Hepatocyte (in vitro differentiated cells): Measurements from ENCODE around the gene NBEAL1. TPM values are rescaled to one million over a fixed set of nuclear protein-coding genes. Genes with fewer than 3 reads are reported as not detected.

Source experiments
- DNase-seq: peaks from one replicate; pipeline ENCODE4 v3.0.0-alpha.2; 2016; ENCODE audit warnings: low spot score
- H2AFZ ChIP-seq: fragments of 200-600 bp; sonication (generic); 2 replicates; pipeline ENCODE4 v1.6.0; 2016; ENCODE audit warnings: antibody characterized with exemption, mild to moderate bottlenecking
- H3K27ac ChIP-seq: fragments of 200-600 bp; sonication (generic); 2 replicates; pipeline ENCODE4 v1.5.1; 2016; ENCODE audit warnings: mild to moderate bottlenecking
- H3K27me3 ChIP-seq: fragments of 200-600 bp; sonication (generic); 2 replicates; pipeline ENCODE4 v1.6.1; 2016
- H3K36me3 ChIP-seq: fragments of 200-600 bp; sonication (generic); replicated peaks from 2 replicates; pipeline ENCODE4 v1.5.1; 2016; ENCODE audit warnings: low read depth; ENCODE audit not compliant: insufficient read depth
- H3K4me1 ChIP-seq: fragments of 200-600 bp; sonication (generic); 2 replicates; pipeline ENCODE4 v1.5.1; 2016; ENCODE audit warnings: mild to moderate bottlenecking, moderate library complexity; ENCODE audit not compliant: insufficient read depth
- H3K4me2 ChIP-seq: fragments of 200-600 bp; sonication (generic); 2 replicates; pipeline ENCODE4 v1.6.0; 2016
- H3K4me3 ChIP-seq: fragments of 200-600 bp; sonication (generic); 2 replicates; pipeline ENCODE4 v1.5.1; 2016; ENCODE audit warnings: mild to moderate bottlenecking
- H3K79me2 ChIP-seq: fragments of 200-600 bp; sonication (generic); 2 replicates; pipeline ENCODE4 v1.6.0; 2017; ENCODE audit warnings: mild to moderate bottlenecking
- H3K9me2 ChIP-seq: fragments of 200-600 bp; sonication (generic); replicated peaks from 2 replicates; pipeline ENCODE4 v1.6.0; 2017; ENCODE audit warnings: mild to moderate bottlenecking; ENCODE audit not compliant: insufficient read depth
- H3K9me3 ChIP-seq: fragments of 200-600 bp; sonication (generic); 2 replicates; pipeline ENCODE4 v1.5.1; 2016; ENCODE audit warnings: low read depth, mild to moderate bottlenecking
- H4K20me1 ChIP-seq: fragments of 200-600 bp; sonication (generic); 2 replicates; pipeline ENCODE4 v1.6.0; 2016; ENCODE audit warnings: mild to moderate bottlenecking; ENCODE audit not compliant: insufficient read depth, poor library complexity, severe bottlenecking
- EZH2 ChIP-seq: fragments of 200-600 bp; sonication (generic); IDR thresholded peaks from 2 replicates; pipeline ENCODE4 v1.6.1; 2016; ENCODE audit warnings: antibody characterized with exemption, mild to moderate bottlenecking, borderline replicate concordance
- EZH2phosphoT487 ChIP-seq: fragments of 200-600 bp; sonication (generic); IDR thresholded peaks from one replicate; pipeline ENCODE4 v1.6.1; 2018; ENCODE audit warnings: antibody characterized with exemption, mild to moderate bottlenecking, low read depth, moderate library complexity; ENCODE audit not compliant: unreplicated experiment, severe bottlenecking
- WGBS: methylation state at CpG from one replicate; pipeline ENCODE4 v1.1.6; 2016; ENCODE audit warnings: low lambda C conversion rate; ENCODE audit errors: missing lambda C conversion rate; 5-methylcytosine and 5-hydroxymethylcytosine counted together
- polyA plus RNA-seq: library from polyadenylated mRNA; unstranded; fragments of >200 nt; fragmentation: Nextera tagmentation; extraction: Ambion mirVana; gene quantifications from 2 replicates; pipeline ENCODE4 v1.2.1, GENCODE V29; 2016
- total RNA-seq: library from RNA; depleted of rRNA; stranded (reverse); fragments of >200 nt; gene quantifications from 2 replicates; pipeline ENCODE4 v1.2.3, GENCODE V29; 2014
- TF ChIP-seq, protein P1 (sequence below): fragments of 200-600 bp; sonication (generic); IDR thresholded peaks from 2 replicates; pipeline ENCODE4 v1.5.1; 2016; ENCODE audit warnings: antibody characterized with exemption, mild to moderate bottlenecking; ENCODE audit not compliant: poor library complexity

The NBEAL1 gene
- total and polyA plus RNA-seq, 2 experiments from 2014 or later = 22.2 to 57.0 TPM

DNA sequence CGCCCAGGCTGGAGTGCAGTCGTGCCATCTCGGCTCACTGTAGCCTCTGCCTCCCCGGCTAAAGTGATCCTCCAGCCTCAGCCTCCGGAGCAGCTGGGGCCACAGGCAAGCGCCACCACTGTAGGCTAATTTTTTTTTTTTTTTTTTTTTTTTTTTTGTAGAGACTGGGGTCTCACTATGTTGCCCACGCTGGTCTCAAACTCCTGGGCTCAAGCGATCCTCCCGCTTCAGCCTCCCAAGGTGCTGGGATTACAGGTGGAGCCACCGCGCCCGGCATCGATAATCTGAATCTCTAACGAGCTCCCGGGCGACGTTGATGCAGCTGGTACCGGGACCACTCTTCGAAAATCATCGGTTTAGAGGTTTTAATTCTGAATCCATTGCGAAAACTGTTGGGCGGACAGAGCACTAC lies 223.6 kb downstream of the NBEAL1 start:
- Histone ChIP-seq H3K4me3 (peak overlapping the region; percentile 37), H4K20me1 (no peaks in the 10 kb centered on the region), H3K9me3 (peaks cover 3% of the 10 kb centered on the region), H3K4me2 (peak overlapping the region; percentile 87), H3K27ac (peak overlapping the region; percentile 96), H3K79me2 (peaks cover 35% of the 10 kb centered on the region), H3K9me2 (no peaks in the 10 kb centered on the region), H3K36me3 (no peaks in the 10 kb centered on the region), H3K4me1 (peaks cover 12% of the 10 kb centered on the region), H2AFZ (peak overlapping the region; percentile 97), H3K27me3 (no peaks in the 10 kb centered on the region)
- DNase-seq = no peak
- TF ChIP-seq EZH2 (no peak), EZH2phosphoT487 (no peak)
- TF ChIP-seq, protein P1, sequence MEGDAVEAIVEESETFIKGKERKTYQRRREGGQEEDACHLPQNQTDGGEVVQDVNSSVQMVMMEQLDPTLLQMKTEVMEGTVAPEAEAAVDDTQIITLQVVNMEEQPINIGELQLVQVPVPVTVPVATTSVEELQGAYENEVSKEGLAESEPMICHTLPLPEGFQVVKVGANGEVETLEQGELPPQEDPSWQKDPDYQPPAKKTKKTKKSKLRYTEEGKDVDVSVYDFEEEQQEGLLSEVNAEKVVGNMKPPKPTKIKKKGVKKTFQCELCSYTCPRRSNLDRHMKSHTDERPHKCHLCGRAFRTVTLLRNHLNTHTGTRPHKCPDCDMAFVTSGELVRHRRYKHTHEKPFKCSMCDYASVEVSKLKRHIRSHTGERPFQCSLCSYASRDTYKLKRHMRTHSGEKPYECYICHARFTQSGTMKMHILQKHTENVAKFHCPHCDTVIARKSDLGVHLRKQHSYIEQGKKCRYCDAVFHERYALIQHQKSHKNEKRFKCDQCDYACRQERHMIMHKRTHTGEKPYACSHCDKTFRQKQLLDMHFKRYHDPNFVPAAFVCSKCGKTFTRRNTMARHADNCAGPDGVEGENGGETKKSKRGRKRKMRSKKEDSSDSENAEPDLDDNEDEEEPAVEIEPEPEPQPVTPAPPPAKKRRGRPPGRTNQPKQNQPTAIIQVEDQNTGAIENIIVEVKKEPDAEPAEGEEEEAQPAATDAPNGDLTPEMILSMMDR = no peak
- 40% methylated on average over 22 of the region's 22 CpGs for WGBS

- no peaks in the 10 kb centered on the region for H4K20me1 ChIP-seq
- H3K4me3 ChIP-seq = peak within 1 kb of the TSS; percentile 95
- 1% methylated on average over 74 of the region's 80 CpGs for WGBS
- peak; percentile 98 for DNase-seq
- no peaks in the 10 kb centered on the region for H3K36me3 ChIP-seq
- no peaks in the 10 kb centered on the region for H3K9me2 ChIP-seq
- peak within 1 kb of the TSS; percentile 87 for H3K4me2 ChIP-seq
- no peak for TF ChIP-seq EZH2phosphoT487
- TF ChIP-seq, protein P1 = peak; percentile 32
- peaks cover 38% of the 10 kb centered on the region for H3K79me2 ChIP-seq
- H2AFZ ChIP-seq = peak within 1 kb of the TSS; percentile 97
- peak within 1 kb of the TSS; percentile 96 for H3K27ac ChIP-seq
- peaks cover 3% of the 10 kb centered on the region for H3K9me3 ChIP-seq
- no peaks in the 10 kb centered on the region for H3K27me3 ChIP-seq
- peaks cover 12% of the 10 kb centered on the region for H3K4me1 ChIP-seq
Observed at GRCh38 chr2:203238704-203239526, 224.2 kb downstream of the NBEAL1 start, which contains the start of gene CYP20A1. CYP20A1 (plus strand) TSS chr2:203239018; CDS start chr2:203239063, 45 bp downstream.

GRCh38 chr2:203240491-203240890 lies 225.8 kb downstream of the NBEAL1 start:
- DNase-seq = no peak
- H3K9me2 ChIP-seq = no peaks in the 10 kb centered on the region
- TF ChIP-seq EZH2 = no peak
- H3K79me2 ChIP-seq = peaks cover 50% of the 10 kb centered on the region
- H3K4me2 ChIP-seq = peak overlapping the region; percentile 87
- H4K20me1 ChIP-seq = no peaks in the 10 kb centered on the region
- no peaks in the 10 kb centered on the region for H3K27me3 ChIP-seq
- peak overlapping the region; percentile 95 for H3K4me3 ChIP-seq
- peaks cover 3% of the 10 kb centered on the region for H3K9me3 ChIP-seq
- peaks cover 12% of the 10 kb centered on the region for H3K4me1 ChIP-seq
- 93% methylated on average over 5 of the region's 5 CpGs for WGBS
- no peaks in the 10 kb centered on the region for H3K36me3 ChIP-seq
- H3K27ac ChIP-seq = peak overlapping the region; percentile 96
- no peak overlapping the region for H2AFZ ChIP-seq

DNA sequence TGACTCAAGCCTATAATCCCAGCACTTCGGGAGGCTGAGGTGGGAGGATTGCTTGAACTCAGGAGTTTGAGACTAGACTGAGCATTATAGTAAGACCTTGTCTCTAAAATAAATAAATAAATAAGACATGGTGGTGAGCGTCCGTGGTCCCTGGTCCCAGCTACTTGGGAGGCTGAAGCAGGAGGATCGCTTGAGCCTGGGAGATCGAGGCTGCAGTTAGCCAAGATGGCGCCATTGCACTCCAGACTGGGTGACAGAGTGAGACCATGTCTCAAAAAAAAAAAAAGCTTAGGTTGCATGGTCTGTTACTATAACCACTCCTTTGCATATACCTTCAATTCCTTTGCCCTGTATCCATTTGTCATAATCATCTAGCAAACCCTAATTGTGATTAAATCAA lies 227.8 kb downstream of the NBEAL1 start:
- H3K27ac ChIP-seq = no peak overlapping the region
- H2AFZ ChIP-seq = no peak overlapping the region
- peaks cover 12% of the 10 kb centered on the region for H3K4me1 ChIP-seq
- H3K9me3 ChIP-seq = peaks cover 3% of the 10 kb centered on the region
- H3K9me2 ChIP-seq = no peaks in the 10 kb centered on the region
- no peaks in the 10 kb centered on the region for H4K20me1 ChIP-seq
- H3K4me3 ChIP-seq = no peak overlapping the region
- DNase-seq = no peak
- TF ChIP-seq, protein P1 = no peak
- TF ChIP-seq EZH2phosphoT487 (no peak), EZH2 (no peak)
- H3K36me3 ChIP-seq = no peaks in the 10 kb centered on the region
- no peak overlapping the region for H3K4me2 ChIP-seq
- no peaks in the 10 kb centered on the region for H3K27me3 ChIP-seq
- H3K79me2 ChIP-seq = peaks cover 69% of the 10 kb centered on the region
- WGBS = 97% methylated on average over 6 of the region's 6 CpGs
